Measurements from ENCODE around the gene THEMIS.
"Not testable (repeated sequence)": the region's sequence is repeated elsewhere in the genome, so short reads cannot be mapped to it uniquely, and the experiment has no call there.

Gene THEMIS

DNA sequence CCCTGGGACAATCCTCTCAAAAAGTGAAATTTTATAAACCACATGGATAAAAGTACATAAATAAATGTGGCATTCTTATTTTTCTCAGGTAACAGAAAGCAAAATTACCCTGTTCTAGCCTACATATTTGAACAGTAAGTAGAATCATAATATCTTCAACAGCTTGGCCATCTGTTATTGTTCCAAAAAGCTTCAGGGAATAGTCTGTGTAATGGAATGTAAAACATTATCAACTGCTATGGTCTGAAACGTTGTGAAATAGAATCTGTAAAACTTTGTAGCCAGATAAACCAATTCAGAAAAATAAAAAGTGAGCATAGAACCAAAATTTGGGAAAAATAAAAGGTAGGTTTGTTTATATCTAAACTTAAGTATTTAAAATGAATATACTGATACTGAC, 114.7 kb downstream of the THEMIS start:
- H3K27me3 ChIP-seq (ENCODE audit: insufficient read depth, poor library complexity, severe bottlenecking): no peaks in the 10 kb centered on the region
- no peak overlapping the region for H3K27ac ChIP-seq (replicated peaks)
- TF ChIP-seq GABPA (IDR thresholded peaks at IDR 0.05; ENCODE audit: low read depth): no peak
- TF ChIP-seq, protein P1, sequence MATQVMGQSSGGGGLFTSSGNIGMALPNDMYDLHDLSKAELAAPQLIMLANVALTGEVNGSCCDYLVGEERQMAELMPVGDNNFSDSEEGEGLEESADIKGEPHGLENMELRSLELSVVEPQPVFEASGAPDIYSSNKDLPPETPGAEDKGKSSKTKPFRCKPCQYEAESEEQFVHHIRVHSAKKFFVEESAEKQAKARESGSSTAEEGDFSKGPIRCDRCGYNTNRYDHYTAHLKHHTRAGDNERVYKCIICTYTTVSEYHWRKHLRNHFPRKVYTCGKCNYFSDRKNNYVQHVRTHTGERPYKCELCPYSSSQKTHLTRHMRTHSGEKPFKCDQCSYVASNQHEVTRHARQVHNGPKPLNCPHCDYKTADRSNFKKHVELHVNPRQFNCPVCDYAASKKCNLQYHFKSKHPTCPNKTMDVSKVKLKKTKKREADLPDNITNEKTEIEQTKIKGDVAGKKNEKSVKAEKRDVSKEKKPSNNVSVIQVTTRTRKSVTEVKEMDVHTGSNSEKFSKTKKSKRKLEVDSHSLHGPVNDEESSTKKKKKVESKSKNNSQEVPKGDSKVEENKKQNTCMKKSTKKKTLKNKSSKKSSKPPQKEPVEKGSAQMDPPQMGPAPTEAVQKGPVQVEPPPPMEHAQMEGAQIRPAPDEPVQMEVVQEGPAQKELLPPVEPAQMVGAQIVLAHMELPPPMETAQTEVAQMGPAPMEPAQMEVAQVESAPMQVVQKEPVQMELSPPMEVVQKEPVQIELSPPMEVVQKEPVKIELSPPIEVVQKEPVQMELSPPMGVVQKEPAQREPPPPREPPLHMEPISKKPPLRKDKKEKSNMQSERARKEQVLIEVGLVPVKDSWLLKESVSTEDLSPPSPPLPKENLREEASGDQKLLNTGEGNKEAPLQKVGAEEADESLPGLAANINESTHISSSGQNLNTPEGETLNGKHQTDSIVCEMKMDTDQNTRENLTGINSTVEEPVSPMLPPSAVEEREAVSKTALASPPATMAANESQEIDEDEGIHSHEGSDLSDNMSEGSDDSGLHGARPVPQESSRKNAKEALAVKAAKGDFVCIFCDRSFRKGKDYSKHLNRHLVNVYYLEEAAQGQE (IDR thresholded peaks at IDR 0.05; ENCODE audit: insufficient replicate concordance, low read depth): no peak
- no peak for TF ChIP-seq POLR2AphosphoS5 (IDR thresholded peaks at IDR 0.05; ENCODE audit: low read depth)
- TF ChIP-seq SPI1 (IDR thresholded peaks at IDR 0.05; ENCODE audit: borderline replicate concordance, low read depth): no peak
- TF ChIP-seq, protein P2, sequence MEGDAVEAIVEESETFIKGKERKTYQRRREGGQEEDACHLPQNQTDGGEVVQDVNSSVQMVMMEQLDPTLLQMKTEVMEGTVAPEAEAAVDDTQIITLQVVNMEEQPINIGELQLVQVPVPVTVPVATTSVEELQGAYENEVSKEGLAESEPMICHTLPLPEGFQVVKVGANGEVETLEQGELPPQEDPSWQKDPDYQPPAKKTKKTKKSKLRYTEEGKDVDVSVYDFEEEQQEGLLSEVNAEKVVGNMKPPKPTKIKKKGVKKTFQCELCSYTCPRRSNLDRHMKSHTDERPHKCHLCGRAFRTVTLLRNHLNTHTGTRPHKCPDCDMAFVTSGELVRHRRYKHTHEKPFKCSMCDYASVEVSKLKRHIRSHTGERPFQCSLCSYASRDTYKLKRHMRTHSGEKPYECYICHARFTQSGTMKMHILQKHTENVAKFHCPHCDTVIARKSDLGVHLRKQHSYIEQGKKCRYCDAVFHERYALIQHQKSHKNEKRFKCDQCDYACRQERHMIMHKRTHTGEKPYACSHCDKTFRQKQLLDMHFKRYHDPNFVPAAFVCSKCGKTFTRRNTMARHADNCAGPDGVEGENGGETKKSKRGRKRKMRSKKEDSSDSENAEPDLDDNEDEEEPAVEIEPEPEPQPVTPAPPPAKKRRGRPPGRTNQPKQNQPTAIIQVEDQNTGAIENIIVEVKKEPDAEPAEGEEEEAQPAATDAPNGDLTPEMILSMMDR (IDR thresholded peaks at IDR 0.05; ENCODE audit: insufficient read depth, low read length): no peak
- no peak overlapping the region for H3K4me3 ChIP-seq (replicated peaks; ENCODE audit: insufficient read depth, low read length)
- DNase-seq (ENCODE audit: low read depth in 1 of 2, low spot score in 1 of 2): no peak

DNA sequence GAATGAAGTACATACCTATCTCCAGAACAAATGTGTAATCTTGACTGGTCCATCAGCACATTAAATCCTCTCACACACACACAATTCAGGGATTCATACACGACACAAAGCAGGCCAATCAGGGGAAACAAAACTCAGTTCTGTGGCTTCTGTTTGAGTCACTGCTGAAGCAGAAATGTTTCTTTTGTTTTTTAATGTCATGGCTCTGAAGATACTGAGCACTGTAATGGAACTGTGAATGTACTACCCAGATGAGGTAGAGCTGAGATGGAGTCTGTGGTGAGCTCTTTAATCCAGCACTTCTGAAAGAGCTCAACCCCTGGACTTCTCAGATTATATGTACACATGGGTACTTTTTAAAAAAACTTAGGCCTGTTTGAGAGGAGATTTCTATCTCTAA, 116.4 kb downstream of the THEMIS start:
- TF ChIP-seq SPI1 (IDR thresholded peaks at IDR 0.05; ENCODE audit: borderline replicate concordance, low read depth) (no peak), POLR2AphosphoS5 (IDR thresholded peaks at IDR 0.05; ENCODE audit: low read depth) (no peak), GABPA (IDR thresholded peaks at IDR 0.05; ENCODE audit: low read depth) (no peak)
- TF ChIP-seq, protein P1 (IDR thresholded peaks at IDR 0.05; ENCODE audit: insufficient replicate concordance, low read depth): no peak
- TF ChIP-seq, protein P2 (IDR thresholded peaks at IDR 0.05; ENCODE audit: insufficient read depth, low read length): no peak
- Histone ChIP-seq H3K27me3 (ENCODE audit: insufficient read depth, poor library complexity, severe bottlenecking) (no peaks in the 10 kb centered on the region), H3K4me3 (replicated peaks; ENCODE audit: insufficient read depth, low read length) (no peak overlapping the region), H3K27ac (replicated peaks) (no peak overlapping the region)
- DNase-seq (ENCODE audit: low read depth in 1 of 2, low spot score in 1 of 2): no peak

DNA sequence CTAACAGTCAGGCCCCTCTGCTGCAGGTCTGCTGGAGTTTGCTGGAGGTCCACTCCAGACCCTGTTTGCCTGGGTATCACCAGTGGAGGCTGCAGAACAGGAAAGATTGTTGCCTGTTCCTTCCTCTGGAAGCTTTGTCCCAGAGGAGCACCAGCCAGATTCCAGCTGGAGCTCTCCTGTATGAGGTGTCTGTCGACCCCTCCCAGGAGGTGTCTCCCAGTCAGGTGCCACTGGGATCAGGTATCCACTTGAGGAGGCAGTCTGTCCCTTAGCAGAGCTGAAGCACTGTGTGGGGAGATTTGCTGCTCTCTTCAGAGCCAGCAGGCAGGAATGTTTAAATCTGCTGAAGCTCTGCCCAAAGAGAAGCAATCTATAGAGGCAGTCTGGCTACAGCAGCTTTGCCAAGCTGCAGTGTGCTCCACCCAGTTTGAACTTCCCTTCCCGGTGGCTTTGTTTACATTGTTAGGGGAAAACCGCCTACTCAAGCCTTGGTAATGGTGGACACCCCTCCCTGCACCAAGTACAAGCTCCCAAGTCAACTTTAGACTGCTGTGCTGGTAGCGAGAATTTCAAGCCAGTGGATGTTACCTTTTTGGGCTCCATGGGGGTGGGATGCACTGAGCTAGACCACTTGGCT, 119.1 kb downstream of the THEMIS start:
- H3K27ac ChIP-seq (replicated peaks); DNase-seq (ENCODE audit: low read depth in 1 of 2, low spot score in 1 of 2); H3K27me3 ChIP-seq (ENCODE audit: insufficient read depth, poor library complexity, severe bottlenecking); H3K4me3 ChIP-seq (replicated peaks; ENCODE audit: insufficient read depth, low read length): not testable (repeated sequence)

DNA sequence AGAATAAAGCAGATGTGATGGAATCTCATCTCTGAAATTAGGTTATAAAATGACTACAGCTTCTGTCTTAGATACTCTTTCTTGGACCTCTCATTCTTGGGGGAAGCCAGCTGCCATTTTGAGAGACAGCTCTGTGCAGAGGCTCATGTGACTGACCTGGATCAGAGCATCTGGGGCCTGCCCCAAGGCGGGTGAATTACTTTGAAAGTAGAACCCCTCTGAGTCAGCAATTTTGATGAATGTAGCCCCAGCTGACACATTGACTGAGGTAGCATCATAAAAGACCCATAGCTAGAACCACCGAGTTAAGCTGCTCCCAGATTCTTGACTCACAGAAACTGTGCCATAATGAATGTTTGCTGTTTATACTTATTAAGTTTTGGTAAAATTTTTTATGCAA, 124.5 kb downstream of the THEMIS start:
- H3K27me3 ChIP-seq (ENCODE audit: insufficient read depth, poor library complexity, severe bottlenecking): no peaks in the 10 kb centered on the region
- no peak overlapping the region for H3K4me3 ChIP-seq (replicated peaks; ENCODE audit: insufficient read depth, low read length)
- TF ChIP-seq GABPA (IDR thresholded peaks at IDR 0.05; ENCODE audit: low read depth): no peak
- TF ChIP-seq, protein P2 (IDR thresholded peaks at IDR 0.05; ENCODE audit: insufficient read depth, low read length): no peak
- no peak for TF ChIP-seq POLR2AphosphoS5 (IDR thresholded peaks at IDR 0.05; ENCODE audit: low read depth)
- TF ChIP-seq, protein P1 (IDR thresholded peaks at IDR 0.05; ENCODE audit: insufficient replicate concordance, low read depth): no peak
- no peak for TF ChIP-seq SPI1 (IDR thresholded peaks at IDR 0.05; ENCODE audit: borderline replicate concordance, low read depth)
- H3K27ac ChIP-seq (replicated peaks): no peak overlapping the region
- DNase-seq (ENCODE audit: low read depth in 1 of 2, low spot score in 1 of 2): no peak

All from HL-60 (cell line).